Breast epithelium (tissue), 3 donors: ENCODE data around the gene ZNF217.

ENCODE experiments used
- POLR2A ChIP-seq: fragments of 450-650 bp; IDR thresholded peaks from one replicate; pipeline ENCODE4 v1.6.1; 2016; ENCODE audit warnings: antibody characterized with exemption, mild to moderate bottlenecking, moderate library complexity
- POLR2AphosphoS5 ChIP-seq, 3 donors: sonication (generic); formaldehyde crosslinking; IDR thresholded peaks; one replicate each; pipeline ENCODE4 v1.6.1; 2017; ENCODE audit warnings: antibody characterized with exemption in 3 of 3
- TF ChIP-seq, protein P1 (sequence below), 3 donors: fragments of 450-650 bp; IDR thresholded peaks; one replicate each; pipeline ENCODE4 v1.5.1; 2016 to 2017; ENCODE audit warnings: antibody characterized with exemption in 3 of 3, mild to moderate bottlenecking in 3 of 3, moderate library complexity in 3 of 3

DNA sequence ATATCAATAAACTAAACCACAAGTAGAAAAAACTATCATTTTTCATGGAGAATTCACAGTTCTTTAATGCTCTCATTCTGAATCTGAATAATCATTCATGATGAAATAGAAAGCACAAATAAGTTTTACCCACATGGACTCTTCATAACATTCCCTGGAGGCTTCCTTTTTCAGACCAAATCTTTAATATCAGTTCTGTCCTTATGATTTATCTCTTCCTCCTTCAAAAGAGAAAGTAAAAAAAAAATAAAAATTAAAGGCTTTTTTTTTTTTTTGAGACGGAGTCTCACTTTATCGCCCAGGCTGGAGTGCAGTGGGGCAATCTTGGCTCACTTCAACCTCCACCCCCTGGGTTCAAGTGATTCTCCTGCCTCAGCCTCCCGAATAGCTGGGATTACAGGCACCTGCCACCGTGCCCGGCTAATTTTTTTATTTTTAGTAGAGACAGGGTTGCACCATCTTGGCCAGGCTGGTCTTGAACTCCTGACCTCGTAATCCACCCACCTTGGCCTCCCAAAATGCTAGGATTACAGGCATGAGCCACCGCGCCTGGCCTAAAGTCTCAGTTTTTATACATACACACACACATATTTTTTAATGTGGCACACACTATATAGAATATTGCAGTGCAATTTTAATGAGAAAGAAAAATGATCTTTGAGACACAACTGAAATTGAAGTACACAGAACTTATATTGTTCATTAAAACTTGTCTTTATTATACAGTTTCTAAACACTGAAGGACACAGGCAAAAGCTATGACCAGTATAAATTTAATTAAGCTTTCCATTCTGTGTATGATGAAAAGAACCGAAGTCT, 31.9 kb upstream of the ZNF217 start:
- TF ChIP-seq, protein P1, sequence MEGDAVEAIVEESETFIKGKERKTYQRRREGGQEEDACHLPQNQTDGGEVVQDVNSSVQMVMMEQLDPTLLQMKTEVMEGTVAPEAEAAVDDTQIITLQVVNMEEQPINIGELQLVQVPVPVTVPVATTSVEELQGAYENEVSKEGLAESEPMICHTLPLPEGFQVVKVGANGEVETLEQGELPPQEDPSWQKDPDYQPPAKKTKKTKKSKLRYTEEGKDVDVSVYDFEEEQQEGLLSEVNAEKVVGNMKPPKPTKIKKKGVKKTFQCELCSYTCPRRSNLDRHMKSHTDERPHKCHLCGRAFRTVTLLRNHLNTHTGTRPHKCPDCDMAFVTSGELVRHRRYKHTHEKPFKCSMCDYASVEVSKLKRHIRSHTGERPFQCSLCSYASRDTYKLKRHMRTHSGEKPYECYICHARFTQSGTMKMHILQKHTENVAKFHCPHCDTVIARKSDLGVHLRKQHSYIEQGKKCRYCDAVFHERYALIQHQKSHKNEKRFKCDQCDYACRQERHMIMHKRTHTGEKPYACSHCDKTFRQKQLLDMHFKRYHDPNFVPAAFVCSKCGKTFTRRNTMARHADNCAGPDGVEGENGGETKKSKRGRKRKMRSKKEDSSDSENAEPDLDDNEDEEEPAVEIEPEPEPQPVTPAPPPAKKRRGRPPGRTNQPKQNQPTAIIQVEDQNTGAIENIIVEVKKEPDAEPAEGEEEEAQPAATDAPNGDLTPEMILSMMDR (IDR thresholded peaks at IDR 0.05): no peak
- TF ChIP-seq POLR2A (no peak), POLR2AphosphoS5 (IDR thresholded peaks at IDR 0.05) (no peak)
